OCI-LY3 (cell line): ENCODE measurements around the gene MAN1B1.

ENCODE experiments used
- H2AFZ ChIP-seq: fragments of 200-600, 300-600 bp; shearing (Covaris generic); 2 replicates; pipeline ENCODE4 v1.6.0; 2014; ENCODE audit warnings: antibody characterized with exemption, low read depth, low read length
- H3K27ac ChIP-seq: fragments of 200-600, 300-600 bp; sonication (generic); 2 replicates; pipeline ENCODE4 v1.5.1; 2014; ENCODE audit warnings: mild to moderate bottlenecking, low read length, moderate library complexity, mixed read lengths
- H3K27me3 ChIP-seq: fragments of 200-600, 300-600 bp; sonication (generic); 2 replicates; pipeline ENCODE4 v1.6.1; 2014; ENCODE audit warnings: low read depth, low read length, mixed read lengths
- H3K36me3 ChIP-seq: fragments of 200-600, 300-600 bp; sonication (generic); replicated peaks from 2 replicates; pipeline ENCODE3; 2014; ENCODE audit warnings: low read depth, low read length, mixed read lengths
- H3K4me1 ChIP-seq: fragments of 300-600, 200-600 bp; sonication (generic); 2 replicates; pipeline ENCODE4 v1.6.1; 2014; ENCODE audit warnings: low read length, mixed read lengths
- H3K4me2 ChIP-seq: fragments of 200-600, 300-600 bp; sonication (generic); 2 replicates; pipeline ENCODE4 v1.6.1; 2014; ENCODE audit warnings: low read length, mixed read lengths
- H3K4me3 ChIP-seq: fragments of 300-600, 200-600 bp; sonication (generic); 2 replicates; pipeline ENCODE4 v1.5.1; 2014; ENCODE audit warnings: antibody characterized with exemption, mild to moderate bottlenecking, low read length, moderate library complexity
- H3K79me2 ChIP-seq: fragments of 300-600, 200-600 bp; shearing (Covaris generic); 2 replicates; pipeline ENCODE4 v1.6.1; 2014; ENCODE audit warnings: mild to moderate bottlenecking, low read length, mixed read lengths
- H3K9ac ChIP-seq: fragments of 300-600, 200-600 bp; shearing (Covaris generic); 2 replicates; pipeline ENCODE4 v1.6.0; 2014; ENCODE audit warnings: mild to moderate bottlenecking, low read length, moderate library complexity
- H3K9me3 ChIP-seq: fragments of 200-600, 300-600 bp; shearing (Covaris generic); 2 replicates; pipeline ENCODE4 v1.6.1; 2014; ENCODE audit warnings: low read length, mixed read lengths; ENCODE audit not compliant: insufficient read depth
- H4K20me1 ChIP-seq: fragments of 200-600, 300-600 bp; sonication (generic); 2 replicates; pipeline ENCODE4 v1.6.1; 2016; ENCODE audit warnings: low read length, mixed read lengths; ENCODE audit not compliant: insufficient read depth
- CTCF ChIP-seq: fragments of 200-600, 300-600 bp; sonication (generic); IDR thresholded peaks from 2 replicates; pipeline ENCODE4 v1.5.1; 2014; ENCODE audit warnings: antibody characterized with exemption, low read length, low read depth
- EZH2phosphoT487 ChIP-seq: fragments of 200-600 bp; shearing (Covaris generic); IDR thresholded peaks from 2 replicates; pipeline ENCODE4 v1.6.1; 2018; ENCODE audit warnings: antibody characterized with exemption, mixed run types, low read depth

Gene MAN1B1

GRCh38 chr9:137156567-137157375 lies 70.0 kb downstream of the MAN1B1 start:
- no peaks in the 10 kb centered on the region for H3K36me3 ChIP-seq
- no peaks in the 10 kb centered on the region for H3K79me2 ChIP-seq
- H3K27me3 ChIP-seq = 0 out of 2 replicates have a peak, but pooled peaks cover 6% of the 10 kb centered on the region
- H2AFZ ChIP-seq = no peak overlapping the region
- H3K4me3 ChIP-seq = no peak overlapping the region
- H3K9ac ChIP-seq = no peak overlapping the region
- no peak overlapping the region for H3K27ac ChIP-seq
- no peak overlapping the region for H3K4me2 ChIP-seq
- no peaks in the 10 kb centered on the region for H3K9me3 ChIP-seq
- H3K4me1 ChIP-seq = peaks cover 24% of the 10 kb centered on the region
- no peaks in the 10 kb centered on the region for H4K20me1 ChIP-seq
- TF ChIP-seq CTCF (no peak), EZH2phosphoT487 (no peak)

- Histone ChIP-seq H3K9me3 (no peaks in the 10 kb centered on the region), H3K27me3 (0 out of 2 replicates have a peak, but pooled peaks cover 6% of the 10 kb centered on the region), H3K4me2 (no peak overlapping the region), H3K36me3 (no peaks in the 10 kb centered on the region), H4K20me1 (no peaks in the 10 kb centered on the region), H3K27ac (no peak overlapping the region), H2AFZ (no peak overlapping the region), H3K4me3 (no peak overlapping the region), H3K79me2 (no peaks in the 10 kb centered on the region), H3K9ac (no peak overlapping the region), H3K4me1 (peaks cover 19% of the 10 kb centered on the region)
- no peak for TF ChIP-seq CTCF
- TF ChIP-seq EZH2phosphoT487 = no peak
These were observed 71.0 kb downstream of the MAN1B1 start for GRCh38 chr9:137157618-137158415.

- Histone ChIP-seq H3K9ac (peak overlapping the region; percentile 17; the same call in 1 of the 2 replicates), H3K27ac (no peak overlapping the region), H3K36me3 (no peaks in the 10 kb centered on the region), H3K4me1 (peaks cover 19% of the 10 kb centered on the region), H2AFZ (no peak overlapping the region), H3K27me3 (0 out of 2 replicates have a peak, but pooled peaks cover 6% of the 10 kb centered on the region), H3K4me2 (peak overlapping the region; percentile 56; the same call in 1 of the 2 replicates), H4K20me1 (no peaks in the 10 kb centered on the region), H3K9me3 (no peaks in the 10 kb centered on the region), H3K79me2 (no peaks in the 10 kb centered on the region), H3K4me3 (no peak overlapping the region)
- no peak for TF ChIP-seq EZH2phosphoT487
- no peak for TF ChIP-seq CTCF
These were observed 71.8 kb downstream of the MAN1B1 start for GRCh38 chr9:137158625-137159024.
